Measurements from ENCODE around the gene SCG3.

SCG3 gene

GRCh38 chr15:51758645-51759044, 77.3 kb downstream of the SCG3 start:
- DNase-seq (ENCODE audit: low read depth in 2 of 2) = no peak

DNA sequence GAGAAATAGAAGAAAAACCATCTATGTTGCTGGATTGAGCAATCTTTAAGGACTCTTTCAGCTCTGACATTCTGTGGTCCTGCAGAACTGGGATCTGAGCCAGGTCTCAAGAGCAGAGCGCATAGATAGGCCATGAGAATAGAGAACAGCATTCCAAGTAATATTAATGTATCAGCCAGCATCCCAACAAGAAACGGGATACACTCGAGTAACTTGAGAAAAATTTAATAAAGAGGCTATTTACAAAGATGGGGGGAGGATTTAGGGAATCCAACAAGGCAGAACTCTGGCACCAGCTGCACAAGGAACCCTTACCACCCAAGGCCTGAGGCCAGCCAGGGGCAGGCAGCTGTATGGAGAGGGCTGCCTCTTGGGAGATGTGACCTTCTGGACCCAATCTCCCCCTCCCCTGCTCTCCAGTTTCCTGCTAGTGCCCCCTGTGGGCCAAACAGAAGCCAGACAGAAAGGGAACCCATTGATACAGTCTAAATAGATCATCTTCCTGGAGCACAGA, 78.3 kb downstream of the SCG3 start:
- no peak for DNase-seq (ENCODE audit: low read depth in 2 of 2)

DNA sequence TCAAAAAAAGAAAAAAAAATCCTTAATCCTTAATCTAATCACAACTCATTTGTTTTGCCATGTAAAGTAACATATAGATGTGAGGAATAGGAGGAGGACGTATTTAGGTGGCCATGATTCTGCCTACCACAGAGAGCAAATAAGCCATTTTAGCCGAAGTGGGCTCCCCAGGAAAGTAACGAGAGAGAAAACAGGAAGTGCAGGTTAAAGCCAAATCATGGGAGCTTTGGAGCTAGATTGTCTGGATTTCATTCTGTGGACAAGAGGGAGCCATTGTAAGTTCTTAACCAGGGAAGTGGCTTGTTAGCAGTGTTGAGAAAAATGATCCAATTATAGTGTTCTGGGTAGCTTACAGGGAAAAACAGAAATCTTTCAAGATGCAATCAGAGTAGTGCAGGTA, 79.5 kb downstream of the SCG3 start:
- DNase-seq (ENCODE audit: low read depth in 2 of 2) = no peak

DNA sequence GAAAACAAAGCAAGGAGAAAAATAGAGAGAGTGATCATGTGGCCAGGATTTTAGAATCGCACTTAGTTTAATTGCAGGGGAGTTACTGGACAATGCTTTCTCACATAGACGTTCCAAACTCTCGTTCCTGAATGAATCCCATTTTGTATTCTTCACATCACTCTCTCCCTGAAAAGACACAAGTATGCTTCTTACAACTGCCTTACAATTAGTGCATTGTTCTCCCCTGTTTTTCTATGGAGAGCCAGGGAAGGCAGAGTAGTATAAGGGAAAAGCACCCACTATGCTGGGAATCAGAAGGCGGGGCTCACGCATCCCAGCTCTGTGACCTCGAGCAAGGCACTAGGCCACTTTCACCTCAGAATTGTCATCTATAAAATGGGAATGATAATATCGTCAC, 84.4 kb downstream of the SCG3 start:
- DNase-seq (ENCODE audit: low read depth in 2 of 2) = no peak

DNA sequence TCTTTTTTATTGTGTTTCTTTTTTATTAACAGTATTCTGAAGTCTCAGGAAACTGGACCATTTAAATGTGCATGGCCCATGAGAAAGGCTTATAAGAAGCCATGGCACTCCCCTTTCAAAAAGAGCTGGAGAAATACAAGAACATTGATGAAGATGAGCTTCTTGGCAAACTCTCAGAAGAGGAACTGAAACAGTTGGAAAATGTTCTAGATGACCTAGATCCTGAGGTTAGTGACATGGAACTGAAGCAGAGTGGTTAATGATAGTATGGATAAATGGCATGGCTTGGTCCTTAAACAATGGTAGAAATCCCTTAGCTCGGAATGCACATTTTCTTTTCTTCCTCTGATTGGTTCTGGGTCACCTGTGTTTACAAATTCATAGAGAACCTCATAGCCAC, 85.0 kb downstream of the SCG3 start:
- no peak for DNase-seq (ENCODE audit: low read depth in 2 of 2)

DNA sequence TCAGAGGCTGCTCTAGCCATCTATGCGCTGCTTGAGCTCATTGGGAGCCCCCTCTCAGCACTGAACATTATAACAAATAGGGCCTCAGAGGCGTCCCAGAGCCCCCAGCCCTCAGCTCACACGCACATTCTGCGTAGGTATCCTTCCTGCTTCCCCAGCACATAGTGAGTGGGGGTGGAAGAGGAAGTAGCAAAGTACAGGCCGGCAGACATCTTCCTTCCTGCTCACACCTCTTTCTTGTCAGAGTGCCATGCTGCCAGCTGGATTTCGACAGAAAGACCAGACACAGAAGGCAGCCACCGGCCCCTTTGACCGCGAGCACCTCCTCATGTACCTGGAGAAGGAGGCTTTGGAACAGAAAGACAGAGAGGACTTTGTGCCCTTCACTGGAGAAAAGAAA, 86.7 kb downstream of the SCG3 start:
- DNase-seq (ENCODE audit: low read depth in 2 of 2) = no peak
